ENCODE measurements around the gene PNLIPRP3. TPM values are rescaled to one million over a fixed set of nuclear protein-coding genes. Genes with fewer than 3 reads are reported as not detected.

Gene PNLIPRP3
- total RNA-seq, 4 donors from 2014 or later: 0.40 TPM; not detected in 3

GRCh38 chr10:116398224-116398623 lies 29.4 kb upstream of the PNLIPRP3 start:
- H3K4me3 ChIP-seq: no peak overlapping the region
- no peak overlapping the region for H3K27ac ChIP-seq
- no peaks in the 10 kb centered on the region for H3K27me3 ChIP-seq
- H3K4me1 ChIP-seq: no peaks in the 10 kb centered on the region
- DNase-seq: no peak
- no peaks in the 10 kb centered on the region for H3K9me3 ChIP-seq
- no peaks in the 10 kb centered on the region for H3K36me3 ChIP-seq
- TF ChIP-seq CTCF (IDR thresholded peaks at IDR 0.05) (no peak), POLR2A (IDR thresholded peaks at IDR 0.05) (no peak)

- no peaks in the 10 kb centered on the region for H3K36me3 ChIP-seq
- no peaks in the 10 kb centered on the region for H3K9me3 ChIP-seq
- no peak for DNase-seq
- H3K4me1 ChIP-seq: no peaks in the 10 kb centered on the region
- no peak for TF ChIP-seq POLR2A (IDR thresholded peaks at IDR 0.05)
- no peak for TF ChIP-seq CTCF (IDR thresholded peaks at IDR 0.05)
- H3K27me3 ChIP-seq: no peaks in the 10 kb centered on the region
- no peak overlapping the region for H3K27ac ChIP-seq
- no peak overlapping the region for H3K4me3 ChIP-seq
These were observed 24.8 kb upstream of the PNLIPRP3 start for GRCh38 chr10:116402858-116403257.

- Histone ChIP-seq H3K9me3 (no peaks in the 10 kb centered on the region), H3K27ac (no peak overlapping the region), H3K4me1 (no peaks in the 10 kb centered on the region), H3K27me3 (no peaks in the 10 kb centered on the region), H3K4me3 (no peak overlapping the region), H3K36me3 (no peaks in the 10 kb centered on the region)
- DNase-seq: no peak
- TF ChIP-seq CTCF (IDR thresholded peaks at IDR 0.05): no peak
- no peak for TF ChIP-seq POLR2A (IDR thresholded peaks at IDR 0.05)
These were observed 23.9 kb upstream of the PNLIPRP3 start for GRCh38 chr10:116403740-116404250.

- Histone ChIP-seq H3K4me1 (no peaks in the 10 kb centered on the region), H3K27ac (no peak overlapping the region), H3K27me3 (no peaks in the 10 kb centered on the region), H3K9me3 (no peaks in the 10 kb centered on the region), H3K4me3 (no peak overlapping the region), H3K36me3 (no peaks in the 10 kb centered on the region)
- DNase-seq: no peak
- TF ChIP-seq CTCF (IDR thresholded peaks at IDR 0.05) (no peak), POLR2A (IDR thresholded peaks at IDR 0.05) (no peak)
These were observed 18.9 kb upstream of the PNLIPRP3 start for GRCh38 chr10:116408719-116409118.

GRCh38 chr10:116410351-116410750 lies 17.3 kb upstream of the PNLIPRP3 start:
- no peaks in the 10 kb centered on the region for H3K36me3 ChIP-seq
- no peak overlapping the region for H3K27ac ChIP-seq
- no peaks in the 10 kb centered on the region for H3K9me3 ChIP-seq
- no peak overlapping the region for H3K4me3 ChIP-seq
- no peak for DNase-seq
- TF ChIP-seq POLR2A (IDR thresholded peaks at IDR 0.05) (no peak), CTCF (IDR thresholded peaks at IDR 0.05) (no peak)
- no peaks in the 10 kb centered on the region for H3K27me3 ChIP-seq
- H3K4me1 ChIP-seq: no peaks in the 10 kb centered on the region

- Histone ChIP-seq H3K36me3 (no peaks in the 10 kb centered on the region), H3K9me3 (no peaks in the 10 kb centered on the region), H3K4me1 (no peaks in the 10 kb centered on the region), H3K27ac (no peak overlapping the region), H3K4me3 (no peak overlapping the region), H3K27me3 (no peaks in the 10 kb centered on the region)
- no peak for DNase-seq
- no peak for TF ChIP-seq POLR2A (IDR thresholded peaks at IDR 0.05)
- no peak for TF ChIP-seq CTCF (IDR thresholded peaks at IDR 0.05)
These were observed 9.8 kb upstream of the PNLIPRP3 start for GRCh38 chr10:116417821-116418220.
